ENCODE results near the gene XRCC4. TPM values are rescaled to one million over a fixed set of nuclear protein-coding genes. Genes with fewer than 3 reads are reported as not detected.

XRCC4 gene
- total and polyA plus RNA-seq, 4 donors = 2.3 to 4.9 (median 3.0) TPM

DNA sequence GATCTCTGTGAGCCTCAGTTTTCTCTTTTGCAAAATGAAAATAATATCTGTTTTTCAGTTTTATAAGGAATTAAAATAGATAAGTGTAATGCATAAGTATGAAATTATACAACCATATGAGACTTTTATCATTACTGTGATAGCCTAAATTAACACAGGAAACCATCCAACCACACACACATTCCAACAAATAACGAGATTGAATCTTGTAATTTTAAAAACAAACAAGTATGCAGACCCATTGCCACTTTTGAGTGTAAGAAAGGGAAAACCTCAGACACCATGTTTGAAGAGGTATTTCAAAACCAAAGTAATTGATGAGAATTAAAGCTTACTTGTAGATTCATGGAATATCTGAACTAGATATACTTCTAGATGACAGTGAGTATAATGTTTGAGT lies 32.0 kb downstream of the XRCC4 start:
- peaks cover 0 to 3% (median 0%) of the 10 kb centered on the region in 4 donors for H3K9me3 ChIP-seq (ENCODE audit: control insufficient read depth in 4 of 4, low read length in 3 of 4)
- no peaks in the 10 kb centered on the region for H3K4me1 ChIP-seq (ENCODE audit: control insufficient read depth in 4 of 4, insufficient read depth in 4 of 4, low read length in 3 of 4)
- H3K9ac ChIP-seq (ENCODE audit: low read depth in 1 of 2, low read length in 2 of 2) = no peak overlapping the region
- 70% methylated on average over 1 of the region's 1 CpG for WGBS
- no peak for DNase-seq (ENCODE audit: low spot score)
- no peak for TF ChIP-seq FOXA2 (IDR thresholded peaks at IDR 0.05)
- no peak for TF ChIP-seq EGR1 (IDR thresholded peaks at IDR 0.05; ENCODE audit: low read depth in 2 of 2)
- no peaks in the 10 kb centered on the region for H3K36me3 ChIP-seq (ENCODE audit: control insufficient read depth in 4 of 4, insufficient read depth in 3 of 4, low read depth in 1 of 4, low read length in 3 of 4)
- no peak overlapping the region for H3K27ac ChIP-seq (ENCODE audit: low read depth in 1 of 2, low read length in 2 of 2)
- no peaks in the 10 kb centered on the region for H3K27me3 ChIP-seq (ENCODE audit: control insufficient read depth in 4 of 4, insufficient read depth in 4 of 4, low read length in 3 of 4)
- no peak overlapping the region for H3K4me3 ChIP-seq (ENCODE audit: low read depth in 1 of 3, low read length in 3 of 3)

- Histone ChIP-seq H3K36me3 (ENCODE audit: control insufficient read depth in 4 of 4, insufficient read depth in 3 of 4, low read depth in 1 of 4, low read length in 3 of 4) (no peaks in the 10 kb centered on the region), H3K4me3 (ENCODE audit: low read depth in 1 of 3, low read length in 3 of 3) (no peak overlapping the region), H3K27me3 (ENCODE audit: control insufficient read depth in 4 of 4, insufficient read depth in 4 of 4, low read length in 3 of 4) (no peaks in the 10 kb centered on the region), H3K27ac (ENCODE audit: low read depth in 1 of 2, low read length in 2 of 2) (no peak overlapping the region), H3K9me3 (ENCODE audit: control insufficient read depth in 4 of 4, low read length in 3 of 4) (peaks cover 0 to 5% (median 2%) of the 10 kb centered on the region in 4 donors), H3K9ac (ENCODE audit: low read depth in 1 of 2, low read length in 2 of 2) (no peak overlapping the region), H3K4me1 (ENCODE audit: control insufficient read depth in 4 of 4, insufficient read depth in 4 of 4, low read length in 3 of 4) (no peaks in the 10 kb centered on the region)
- 95% methylated on average over 1 of the region's 1 CpG for WGBS
- TF ChIP-seq EGR1 (IDR thresholded peaks at IDR 0.05; ENCODE audit: low read depth in 2 of 2) (no peak), TAF1 (conservative IDR thresholded peaks at IDR 0.05) (no peak), FOXA1 (IDR thresholded peaks at IDR 0.05) (no peak), RXRA (IDR thresholded peaks at IDR 0.05) (no peak), ZBTB33 (IDR thresholded peaks at IDR 0.05) (no peak)
- TF ChIP-seq, protein P1, sequence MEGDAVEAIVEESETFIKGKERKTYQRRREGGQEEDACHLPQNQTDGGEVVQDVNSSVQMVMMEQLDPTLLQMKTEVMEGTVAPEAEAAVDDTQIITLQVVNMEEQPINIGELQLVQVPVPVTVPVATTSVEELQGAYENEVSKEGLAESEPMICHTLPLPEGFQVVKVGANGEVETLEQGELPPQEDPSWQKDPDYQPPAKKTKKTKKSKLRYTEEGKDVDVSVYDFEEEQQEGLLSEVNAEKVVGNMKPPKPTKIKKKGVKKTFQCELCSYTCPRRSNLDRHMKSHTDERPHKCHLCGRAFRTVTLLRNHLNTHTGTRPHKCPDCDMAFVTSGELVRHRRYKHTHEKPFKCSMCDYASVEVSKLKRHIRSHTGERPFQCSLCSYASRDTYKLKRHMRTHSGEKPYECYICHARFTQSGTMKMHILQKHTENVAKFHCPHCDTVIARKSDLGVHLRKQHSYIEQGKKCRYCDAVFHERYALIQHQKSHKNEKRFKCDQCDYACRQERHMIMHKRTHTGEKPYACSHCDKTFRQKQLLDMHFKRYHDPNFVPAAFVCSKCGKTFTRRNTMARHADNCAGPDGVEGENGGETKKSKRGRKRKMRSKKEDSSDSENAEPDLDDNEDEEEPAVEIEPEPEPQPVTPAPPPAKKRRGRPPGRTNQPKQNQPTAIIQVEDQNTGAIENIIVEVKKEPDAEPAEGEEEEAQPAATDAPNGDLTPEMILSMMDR (IDR thresholded peaks at IDR 0.05; ENCODE audit: low read depth, low read length, missing input control) = no peak
- DNase-seq (ENCODE audit: low spot score) = no peak
Measured at GRCh38 chr5:83115816-83116215, 38.5 kb downstream of the XRCC4 start.

GRCh38 chr5:83118471-83118870 lies 41.1 kb downstream of the XRCC4 start:
- DNase-seq (ENCODE audit: low spot score) = no peak
- H3K9me3 ChIP-seq (ENCODE audit: control insufficient read depth in 4 of 4, low read length in 3 of 4) = peaks cover 0 to 5% (median 2%) of the 10 kb centered on the region in 4 donors
- H3K36me3 ChIP-seq (ENCODE audit: control insufficient read depth in 4 of 4, insufficient read depth in 3 of 4, low read depth in 1 of 4, low read length in 3 of 4) = no peaks in the 10 kb centered on the region
- no peaks in the 10 kb centered on the region for H3K4me1 ChIP-seq (ENCODE audit: control insufficient read depth in 4 of 4, insufficient read depth in 4 of 4, low read length in 3 of 4)
- 88% methylated on average over 1 of the region's 1 CpG for WGBS
- H3K9ac ChIP-seq (ENCODE audit: low read depth in 1 of 2, low read length in 2 of 2) = no peak overlapping the region
- H3K27me3 ChIP-seq (ENCODE audit: control insufficient read depth in 4 of 4, insufficient read depth in 4 of 4, low read length in 3 of 4) = no peaks in the 10 kb centered on the region
- H3K27ac ChIP-seq (ENCODE audit: low read depth in 1 of 2, low read length in 2 of 2) = no peak overlapping the region
- H3K4me3 ChIP-seq (ENCODE audit: low read depth in 1 of 3, low read length in 3 of 3) = no peak overlapping the region
- TF ChIP-seq EGR1 (IDR thresholded peaks at IDR 0.05; ENCODE audit: low read depth in 2 of 2) (no peak), YY1 (IDR thresholded peaks at IDR 0.05) (no peak), SP1 (IDR thresholded peaks at IDR 0.05) (no peak), HNF4G (IDR thresholded peaks at IDR 0.05) (no peak), GABPA (IDR thresholded peaks at IDR 0.05 in 1 of 2, conservative IDR thresholded peaks at IDR 0.05 in 1 of 2) (no peak), RXRA (IDR thresholded peaks at IDR 0.05) (no peak), FOXA2 (IDR thresholded peaks at IDR 0.05) (no peak), FOXA1 (IDR thresholded peaks at IDR 0.05) (no peak), HNF4A (conservative IDR thresholded peaks at IDR 0.05) (no peak), ATF3 (IDR thresholded peaks at IDR 0.05) (no peak), RAD21 (IDR thresholded peaks at IDR 0.05) (no peak), ZBTB33 (IDR thresholded peaks at IDR 0.05) (no peak), TAF1 (conservative IDR thresholded peaks at IDR 0.05) (no peak)
- TF ChIP-seq, protein P2, sequence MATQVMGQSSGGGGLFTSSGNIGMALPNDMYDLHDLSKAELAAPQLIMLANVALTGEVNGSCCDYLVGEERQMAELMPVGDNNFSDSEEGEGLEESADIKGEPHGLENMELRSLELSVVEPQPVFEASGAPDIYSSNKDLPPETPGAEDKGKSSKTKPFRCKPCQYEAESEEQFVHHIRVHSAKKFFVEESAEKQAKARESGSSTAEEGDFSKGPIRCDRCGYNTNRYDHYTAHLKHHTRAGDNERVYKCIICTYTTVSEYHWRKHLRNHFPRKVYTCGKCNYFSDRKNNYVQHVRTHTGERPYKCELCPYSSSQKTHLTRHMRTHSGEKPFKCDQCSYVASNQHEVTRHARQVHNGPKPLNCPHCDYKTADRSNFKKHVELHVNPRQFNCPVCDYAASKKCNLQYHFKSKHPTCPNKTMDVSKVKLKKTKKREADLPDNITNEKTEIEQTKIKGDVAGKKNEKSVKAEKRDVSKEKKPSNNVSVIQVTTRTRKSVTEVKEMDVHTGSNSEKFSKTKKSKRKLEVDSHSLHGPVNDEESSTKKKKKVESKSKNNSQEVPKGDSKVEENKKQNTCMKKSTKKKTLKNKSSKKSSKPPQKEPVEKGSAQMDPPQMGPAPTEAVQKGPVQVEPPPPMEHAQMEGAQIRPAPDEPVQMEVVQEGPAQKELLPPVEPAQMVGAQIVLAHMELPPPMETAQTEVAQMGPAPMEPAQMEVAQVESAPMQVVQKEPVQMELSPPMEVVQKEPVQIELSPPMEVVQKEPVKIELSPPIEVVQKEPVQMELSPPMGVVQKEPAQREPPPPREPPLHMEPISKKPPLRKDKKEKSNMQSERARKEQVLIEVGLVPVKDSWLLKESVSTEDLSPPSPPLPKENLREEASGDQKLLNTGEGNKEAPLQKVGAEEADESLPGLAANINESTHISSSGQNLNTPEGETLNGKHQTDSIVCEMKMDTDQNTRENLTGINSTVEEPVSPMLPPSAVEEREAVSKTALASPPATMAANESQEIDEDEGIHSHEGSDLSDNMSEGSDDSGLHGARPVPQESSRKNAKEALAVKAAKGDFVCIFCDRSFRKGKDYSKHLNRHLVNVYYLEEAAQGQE (IDR thresholded peaks at IDR 0.05) = no peak
- TF ChIP-seq, protein P1 (IDR thresholded peaks at IDR 0.05; ENCODE audit: low read depth, low read length, missing input control) = no peak
